Upper lobe of left lung (tissue), 4 donors: ENCODE data around the gene CDK16.

ENCODE experiments used
- CTCF ChIP-seq, 6 experiments: fragments of 450-650 bp in 4 of 6; fragments of 200-600 bp in 2 of 6; sonication (generic) in 2 of 6; IDR thresholded peaks; one replicate each; pipeline ENCODE4 v1.5.1; 2016 to 2019; ENCODE audit warnings: antibody characterized with exemption in 6 of 6
- POLR2A ChIP-seq, 4 donors: fragments of 450-650 bp; IDR thresholded peaks; one replicate each; pipeline ENCODE4 v1.5.1; 2016 to 2017; ENCODE audit warnings: antibody characterized with exemption in 4 of 4, mild to moderate bottlenecking in 2 of 4

- no peak for TF ChIP-seq CTCF (IDR thresholded peaks at IDR 0.05)
- TF ChIP-seq POLR2A (IDR thresholded peaks at IDR 0.05), result no peak
These were observed 10.2 kb downstream of the CDK16 start for GRCh38 chrX:47228550-47229270.
